H1 (cell line): Measurements from ENCODE around the gene KLHL29. TPM values are rescaled to one million over a fixed set of nuclear protein-coding genes. Genes with fewer than 3 reads are reported as not detected.

Source experiments
- CTCF ChIA-PET: fragments of 300-600 bp; sonication (Branson Sonifier 250); formaldehyde crosslinking; loops from one replicate; lab custom pipeline; 2021; ENCODE audit not compliant: partially characterized antibody; lab: Charles Lee
- POLR2A ChIA-PET: fragments of 300-600 bp; sonication (Branson Sonifier 250); formaldehyde crosslinking; loops from one replicate; lab custom pipeline; 2021; ENCODE audit warnings: inconsistent platforms; ENCODE audit not compliant: partially characterized antibody; lab: Charles Lee
- DNase-seq, 2 experiments: peaks; one replicate each; pipeline versions ENCODE4 v3.0.0 to v3.0.0-alpha.2; 2010 to 2022; ENCODE audit warnings: low spot score in 2 of 2, low read depth in 1 of 2, mixed read lengths in 1 of 2
- FAIRE-seq: peaks from 2 replicates; lab custom pipeline; 2011; peaks lifted over from hg19 to GRCh38; lab: Jason Lieb, UNC
- H2AFZ ChIP-seq: 2 replicates; pipeline ENCODE4 v1.8.1; 2012; ENCODE audit warnings: low read length, inconsistent platforms
- H2AK5ac ChIP-seq: 2 replicates; pipeline ENCODE4 v1.6.1; 2013; ENCODE audit warnings: low read depth, low read length
- H2BK120ac ChIP-seq: replicated peaks from 2 replicates; pipeline ENCODE3; 2013; ENCODE audit warnings: low read depth, low read length, inconsistent platforms
- H2BK12ac ChIP-seq: 2 replicates; pipeline ENCODE4 v1.6.1; 2013; ENCODE audit warnings: low read depth, low read length
- H2BK15ac ChIP-seq: 2 replicates; pipeline ENCODE4 v1.6.1; 2013; ENCODE audit warnings: low read length
- H2BK20ac ChIP-seq: 2 replicates; pipeline ENCODE4 v1.6.1; 2013; ENCODE audit warnings: low read length
- H2BK5ac ChIP-seq: 2 replicates; pipeline ENCODE4 v1.6.1; 2013; ENCODE audit warnings: low read depth, low read length
- H3K14ac ChIP-seq: 2 replicates; pipeline ENCODE4 v1.6.1; 2013; ENCODE audit warnings: inconsistent platforms; ENCODE audit not compliant: insufficient read length
- H3K18ac ChIP-seq: 2 replicates; pipeline ENCODE4 v1.6.1; 2013; ENCODE audit warnings: low read length; ENCODE audit errors: extremely low read depth
- H3K23ac ChIP-seq: 2 replicates; pipeline ENCODE4 v1.6.1; 2013; ENCODE audit warnings: inconsistent platforms; ENCODE audit not compliant: insufficient read length
- H3K23me2 ChIP-seq: 2 replicates; pipeline ENCODE4 v1.6.1; 2013; ENCODE audit warnings: low read depth, low read length
- H3K27ac ChIP-seq: 2 replicates; pipeline ENCODE4 v1.6.1; 2011; ENCODE audit warnings: low read depth, low read length, inconsistent platforms
- H3K27me3 ChIP-seq, 4 experiments: replicated peaks in 1 of 4; 1 replicate in 1 of 4; 2 replicates in 3 of 4; pipeline versions ENCODE4 v1.6.1 to v1.8.1; 2011 to 2013; ENCODE audit warnings: low read length in 3 of 4, mild to moderate bottlenecking in 3 of 4, inconsistent platforms in 2 of 4, mixed read lengths in 2 of 4, moderate library complexity in 1 of 4; ENCODE audit not compliant: control insufficient read depth in 3 of 4, insufficient read depth in 3 of 4; ENCODE audit errors: extremely low read depth in 1 of 4
- H3K36me3 ChIP-seq, 4 experiments: 2 replicates each; pipeline versions ENCODE4 v1.6.1 to v1.8.1; 2011 to 2013; ENCODE audit warnings: mild to moderate bottlenecking in 4 of 4, low read length in 3 of 4, moderate library complexity in 2 of 4, control low read depth in 1 of 4, inconsistent platforms in 1 of 4; ENCODE audit not compliant: insufficient read depth in 4 of 4, control insufficient read depth in 2 of 4
- H3K4ac ChIP-seq: replicated peaks from 2 replicates; pipeline ENCODE3; 2013; ENCODE audit warnings: low read length, low read depth, mixed read lengths, inconsistent platforms; ENCODE audit not compliant: insufficient read length
- H3K4me1 ChIP-seq, 4 experiments: replicated peaks in 1 of 4; 1 replicate in 1 of 4; 2 replicates in 3 of 4; pipeline versions ENCODE4 v1.6.1 to v1.8.1; 2011 to 2013; ENCODE audit warnings: low read length in 3 of 4, inconsistent platforms in 2 of 4, mixed read lengths in 1 of 4; ENCODE audit not compliant: insufficient read depth in 4 of 4, control insufficient read depth in 3 of 4
- H3K4me2 ChIP-seq, 2 experiments: 2 replicates each; pipeline versions ENCODE4 v1.6.1 to v1.8.1; 2011 to 2013; ENCODE audit warnings: low read depth in 2 of 2, low read length in 2 of 2, control low read depth in 1 of 2, inconsistent platforms in 1 of 2, mild to moderate bottlenecking in 1 of 2; ENCODE audit not compliant: insufficient read depth in 1 of 2
- H3K4me3 ChIP-seq, 4 experiments: fragments of 200-600, 300-600 bp in 1 of 4; sonication (generic), shearing (Covaris generic), sonication (Bioruptor Twin) in 1 of 4; 2 replicates each; pipeline versions ENCODE4 v1.5.1 to v1.8.1; 2011 to 2016; ENCODE audit warnings: low read length in 4 of 4, low read depth in 3 of 4, control low read depth in 2 of 4, inconsistent platforms in 2 of 4, mild to moderate bottlenecking in 2 of 4, mixed read lengths in 1 of 4, moderate library complexity in 1 of 4; ENCODE audit not compliant: insufficient read depth in 2 of 4; ENCODE audit errors: extremely low read depth in 1 of 4
- H3K56ac ChIP-seq: replicated peaks from 2 replicates; pipeline ENCODE3; 2013; ENCODE audit warnings: low read depth, mild to moderate bottlenecking, mixed read lengths, low read length, inconsistent platforms; ENCODE audit not compliant: insufficient read length
- H3K79me1 ChIP-seq: 2 replicates; pipeline ENCODE4 v1.6.1; 2013; ENCODE audit warnings: low read depth, low read length, control low read depth
- H3K79me2 ChIP-seq, 2 experiments: 2 replicates each; pipeline versions ENCODE4 v1.6.1 to v1.8.1; 2012 to 2013; ENCODE audit warnings: low read length in 2 of 2, mild to moderate bottlenecking in 2 of 2, inconsistent platforms in 1 of 2; ENCODE audit not compliant: insufficient read depth in 2 of 2, control insufficient read depth in 1 of 2
- H3K9ac ChIP-seq, 4 experiments: replicated peaks in 1 of 4; 1 replicate in 1 of 4; 2 replicates in 3 of 4; pipeline versions ENCODE4 v1.6.1 to v1.8.1; 2011 to 2013; ENCODE audit warnings: low read depth in 3 of 4, low read length in 3 of 4, control low read depth in 2 of 4, mild to moderate bottlenecking in 2 of 4, moderate library complexity in 2 of 4, inconsistent platforms in 1 of 4; ENCODE audit errors: extremely low read depth in 1 of 4
- H3K9me3 ChIP-seq, 2 experiments: 2 replicates each; pipeline versions ENCODE4 v1.6.1 to v1.8.1; 2012 to 2013; ENCODE audit warnings: mild to moderate bottlenecking in 2 of 2, moderate library complexity in 2 of 2, control low read depth in 1 of 2, inconsistent platforms in 1 of 2, low read depth in 1 of 2, low read length in 1 of 2, mixed read lengths in 1 of 2; ENCODE audit not compliant: insufficient read depth in 2 of 2
- H4K20me1 ChIP-seq, 2 experiments: replicated peaks in 1 of 2; 2 replicates each; pipeline versions ENCODE3 to v1.8.1; 2011 to 2013; ENCODE audit warnings: inconsistent platforms in 2 of 2, low read length in 2 of 2, mild to moderate bottlenecking in 1 of 2; ENCODE audit not compliant: insufficient read depth in 2 of 2, control insufficient read depth in 1 of 2
- H4K5ac ChIP-seq: 2 replicates; pipeline ENCODE4 v1.6.1; 2013; ENCODE audit warnings: low read length, low read depth, mixed read lengths, inconsistent platforms; ENCODE audit not compliant: insufficient read length
- H4K8ac ChIP-seq: 2 replicates; pipeline ENCODE4 v1.8.0; 2013; ENCODE audit warnings: mild to moderate bottlenecking, moderate library complexity, low read length, inconsistent platforms; ENCODE audit not compliant: insufficient read depth; ENCODE audit errors: extremely low read depth
- H4K91ac ChIP-seq: replicated peaks from 2 replicates; pipeline ENCODE3; 2013; ENCODE audit warnings: low read length, mixed read lengths, inconsistent platforms; ENCODE audit not compliant: insufficient read length
- BCL11A ChIP-seq, 2 experiments: IDR thresholded peaks; one replicate each; pipeline ENCODE4 v1.6.1; 2011; ENCODE audit warnings: low read depth in 2 of 2, low read length in 2 of 2, mild to moderate bottlenecking in 2 of 2
- HDAC2 ChIP-seq, 2 experiments: fragments of 300-600 bp in 1 of 2; sonication (generic) in 1 of 2; IDR thresholded peaks; 2 replicates each; pipeline ENCODE4 v1.6.1; 2011 to 2012; ENCODE audit warnings: low read depth in 2 of 2, low read length in 2 of 2, mild to moderate bottlenecking in 2 of 2, moderate library complexity in 2 of 2, borderline replicate concordance in 1 of 2, inconsistent platforms in 1 of 2
- KDM1A ChIP-seq: fragments of 200-600, 300-600 bp; sonication (generic); IDR thresholded peaks from 2 replicates; pipeline ENCODE4 v1.7.1; 2016; ENCODE audit warnings: mild to moderate bottlenecking, low read length, borderline replicate concordance
- MAFK ChIP-seq: IDR thresholded peaks from 2 replicates; pipeline ENCODE4 v1.6.1; 2012; ENCODE audit warnings: low read depth, mild to moderate bottlenecking, improper control_type of control experiment, low read length
- RFX5 ChIP-seq: IDR thresholded peaks from 2 replicates; pipeline ENCODE4 v1.6.1; 2011; ENCODE audit warnings: low read depth, low read length, improper control_type of control experiment, borderline replicate concordance
- SP2 ChIP-seq: IDR thresholded peaks from 2 replicates; pipeline ENCODE4 v1.6.1; 2012; ENCODE audit warnings: mild to moderate bottlenecking, low read length, inconsistent platforms
- TCF12 ChIP-seq: IDR thresholded peaks from 2 replicates; pipeline ENCODE4 v1.6.1; 2011; ENCODE audit warnings: low read depth, mild to moderate bottlenecking, low read length
- WGBS, 2 experiments: shearing (Covaris generic) in 1 of 2; methylation state at CpG; one replicate each; pipeline versions ENCODE4 v1.1.6 to v1.1.7; 2013 to 2015; ENCODE audit warnings: low lambda C conversion rate in 2 of 2, mixed read lengths in 2 of 2, inconsistent platforms in 1 of 2, low coverage in 1 of 2, missing lambda C conversion rate in 1 of 2; ENCODE audit not compliant: insufficient replicate concordance in 2 of 2, insufficient coverage in 1 of 2, insufficient read length in 1 of 2; ENCODE audit errors: extremely low coverage in 1 of 2, missing lambda C conversion rate in 1 of 2; 5-methylcytosine and 5-hydroxymethylcytosine counted together
- polyA plus RNA-seq, 7 experiments: library from polyadenylated mRNA; depleted of rRNA in 3 of 7; stranded (reverse) in 5 of 7; unstranded in 2 of 7; fragments of >200 nt in 5 of 7; fragments of 200-250 nt in 2 of 7; gene quantifications; 1 replicate in 5 of 7; 2 replicates in 1 of 7; 4 replicates in 1 of 7; pipeline versions ENCODE4 v1.2.1 to v1.2.3, GENCODE V29; 2011 to 2013; ENCODE audit warnings: missing spikeins in 2 of 7, mixed read lengths in 2 of 7
- total RNA-seq: library from RNA; stranded (reverse); fragmentation: NEBNext Ultra II Directional; extraction: Animal tissue kit (Norgen Biotek cat#: 25700); gene quantifications from 2 replicates; pipeline ENCODE4 v1.2.1, GENCODE V29; 2021

Gene KLHL29
- total and polyA plus RNA-seq, 2 of the 8 experiments (the other 6 are each of a cell fraction or from before 2014, with no cell fraction given) = 1.1 to 4.7 TPM

GRCh38 chr2:23689891-23690290 lies 304.9 kb downstream of the KLHL29 start:
- Histone ChIP-seq H3K4me3 (no peak overlapping the region), H2BK12ac (no peak overlapping the region), H4K8ac (peak overlapping the region; percentile 38; the same call in 1 of the 2 replicates), H2BK5ac (no peak overlapping the region), H3K14ac (no peak overlapping the region), H3K23ac (no peak overlapping the region), H3K36me3 (no peaks in the 10 kb centered on the region), H4K20me1 (no peaks in the 10 kb centered on the region), H3K4me1 (peaks cover 0 to 14% (median 8%) of the 10 kb centered on the region in 4 experiments; a peak in 5 of 7 replicates), H2AFZ (no peak overlapping the region), H3K27ac (no peak overlapping the region), H4K91ac (peak overlapping the region; percentile 11), H2BK15ac (no peak overlapping the region), H3K79me2 (no peaks in the 10 kb centered on the region), H3K9me3 (no peaks in the 10 kb centered on the region; a peak in 1 of 4 replicates), H2BK20ac (no peak overlapping the region), H3K23me2 (no peaks in the 10 kb centered on the region), H3K27me3 (no peaks in the 10 kb centered on the region), H3K18ac (peak overlapping the region; percentile 48; the same call in 1 of the 2 replicates), H3K9ac (0 out of 7 replicates have a peak overlapping the region, but pooled peaks of 1 of the 4 experiments have one; percentile 12), H3K56ac (no peak overlapping the region), H3K79me1 (no peaks in the 10 kb centered on the region), H4K5ac (no peak overlapping the region), H3K4ac (no peak overlapping the region), H2AK5ac (no peak overlapping the region), H3K4me2 (0 out of 4 replicates have a peak overlapping the region, but pooled peaks of 1 of the 2 experiments have one; percentile 14), H2BK120ac (no peak overlapping the region)
- FAIRE-seq = no peak
- CTCF ChIA-PET = interaction anchor here (0.7 to 1.0 kb wide), 2 partner anchors 37 to 339 kb away, joined by 3 read pairs; no protein-coding TSS in a partner anchor
- TF ChIP-seq RFX5 (no peak), MAFK (no peak), HDAC2 (IDR thresholded peaks at IDR 0.05; ENCODE audit: borderline replicate concordance in 1 of 2, low read depth in 2 of 2, low read length in 2 of 2) (no peak), SP2 (no peak), TCF12 (no peak), KDM1A (no peak), BCL11A (IDR thresholded peaks at IDR 0.05; ENCODE audit: low read depth in 2 of 2, low read length in 2 of 2) (no peak)
- no peak for DNase-seq
- 74% methylated on average over 9 of the region's 9 CpGs; no CpG with 5 or more reads in 1 of the 2 experiments for WGBS, 2 experiments
- POLR2A ChIA-PET = interaction anchor here (1.0 kb wide), 1 partner anchor 9 kb away, joined by 4 read pairs; no protein-coding TSS in a partner anchor
